ENCODE data around the gene AQP5. TPM values are rescaled to one million over a fixed set of nuclear protein-coding genes. Genes with fewer than 3 reads are reported as not detected.
"Not testable (repeated sequence)": the region's sequence is repeated elsewhere in the genome, so short reads cannot be mapped to it uniquely, and the experiment has no call there.

The AQP5 gene
- total RNA-seq, 1 donor from 2014 or later = 0.34 TPM

DNA sequence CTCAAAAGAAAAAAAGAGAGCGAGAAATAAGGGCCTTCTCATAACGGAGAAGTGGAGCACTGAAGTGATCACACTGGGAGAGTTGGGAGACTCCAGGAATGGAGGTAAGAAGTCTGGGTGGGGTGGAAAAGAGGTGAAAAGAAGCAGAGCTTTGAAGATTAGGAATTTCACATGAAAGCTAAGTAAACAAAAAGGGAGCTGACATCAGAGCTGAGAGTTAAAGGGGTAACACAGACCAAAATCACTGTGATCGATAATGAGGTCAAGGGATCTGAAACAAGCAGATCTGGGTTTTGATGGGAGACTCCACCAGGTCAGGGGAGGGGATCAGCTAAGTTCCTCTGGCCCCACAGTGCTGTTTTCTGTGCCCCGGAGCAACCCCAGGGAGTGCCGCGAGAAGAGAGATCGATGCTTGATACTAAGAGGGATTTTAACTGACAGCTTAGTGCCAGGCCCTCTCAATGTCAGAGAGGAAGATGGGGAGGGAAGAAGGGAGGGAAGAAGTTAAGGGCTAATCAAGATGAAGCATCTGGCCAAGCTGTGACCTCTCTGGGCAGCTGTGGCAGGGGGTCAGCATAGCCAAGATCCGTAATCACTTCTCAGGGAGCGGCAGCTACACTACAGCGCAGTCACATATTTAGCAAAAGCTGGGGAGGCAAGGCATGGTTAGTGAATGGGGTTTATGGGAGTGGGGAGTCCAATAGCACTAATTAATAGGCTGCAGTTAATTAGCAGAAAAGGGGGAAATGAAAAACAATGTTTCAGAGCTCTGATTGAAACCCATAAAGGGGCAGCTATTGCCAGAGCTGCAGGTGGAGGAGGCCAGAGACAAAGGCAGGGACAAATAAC is 19.1 kb downstream of the AQP5 start:
- no peak for DNase-seq (ENCODE audit: low spot score)

GRCh38 chr12:49982246-49983087 is 20.8 kb downstream of the AQP5 start:
- no peak for DNase-seq (ENCODE audit: low spot score)

- no peak for DNase-seq (ENCODE audit: low spot score)
Measured at GRCh38 chr12:49983892-49984291, 22.2 kb downstream of the AQP5 start.

GRCh38 chr12:49984476-49985359 is 23.0 kb downstream of the AQP5 start:
- no peak for DNase-seq (ENCODE audit: low spot score)

DNA sequence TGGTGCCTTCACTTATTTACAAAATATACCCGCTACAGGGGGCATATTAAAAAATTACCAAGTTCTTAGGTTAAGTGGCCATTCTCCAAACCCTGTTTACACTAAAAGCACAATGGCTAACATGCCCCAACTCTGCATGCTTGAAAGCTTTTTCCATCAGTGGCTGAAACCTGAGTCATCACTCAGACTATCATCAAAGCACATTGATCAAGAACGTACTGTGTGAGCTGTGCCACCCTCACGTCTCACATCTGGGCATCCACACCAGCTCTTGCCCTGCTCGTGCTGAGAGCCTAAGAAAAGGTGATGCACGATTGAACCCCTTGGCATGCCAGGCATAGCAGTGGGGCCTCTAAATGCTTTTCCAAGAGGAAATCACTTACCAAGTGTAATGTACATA is 24.3 kb downstream of the AQP5 start:
- DNase-seq (ENCODE audit: low spot score) = no peak

GRCh38 chr12:49986476-49986875 is 24.8 kb downstream of the AQP5 start:
- DNase-seq (ENCODE audit: low spot score) = not testable (repeated sequence)

DNA sequence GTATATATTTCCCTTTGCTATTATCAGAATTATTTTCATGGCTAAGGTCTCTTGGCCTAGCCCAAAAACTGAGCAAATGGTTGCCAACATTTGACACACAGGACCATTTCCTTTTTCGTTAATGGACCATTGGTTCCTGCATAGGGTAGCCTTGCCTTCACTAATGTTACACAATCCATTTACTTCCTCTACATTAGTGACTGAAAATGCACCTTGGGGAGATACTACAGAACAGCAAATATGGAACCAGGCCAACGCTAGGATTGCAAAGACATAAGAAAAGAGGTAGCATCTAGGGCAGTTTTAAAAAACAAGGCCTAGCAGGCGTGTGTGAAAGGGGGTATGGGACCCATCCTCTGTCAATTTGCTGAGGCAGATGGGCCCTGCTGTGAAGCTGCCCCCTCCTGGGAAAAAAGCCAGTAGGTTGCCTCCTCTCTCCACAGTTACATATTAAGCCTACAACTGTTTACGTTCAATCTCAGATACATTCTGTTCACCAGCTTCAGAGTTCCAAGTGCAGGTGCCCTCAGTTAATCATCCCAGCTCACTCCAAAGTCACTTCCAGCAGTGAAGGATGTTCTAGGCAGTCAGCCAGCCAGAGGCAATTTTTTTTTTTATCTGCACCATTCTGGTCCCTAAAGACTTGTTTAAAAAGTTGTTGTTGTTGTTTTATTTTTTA is 26.1 kb downstream of the AQP5 start:
- no peak for DNase-seq (ENCODE audit: low spot score)

DNA sequence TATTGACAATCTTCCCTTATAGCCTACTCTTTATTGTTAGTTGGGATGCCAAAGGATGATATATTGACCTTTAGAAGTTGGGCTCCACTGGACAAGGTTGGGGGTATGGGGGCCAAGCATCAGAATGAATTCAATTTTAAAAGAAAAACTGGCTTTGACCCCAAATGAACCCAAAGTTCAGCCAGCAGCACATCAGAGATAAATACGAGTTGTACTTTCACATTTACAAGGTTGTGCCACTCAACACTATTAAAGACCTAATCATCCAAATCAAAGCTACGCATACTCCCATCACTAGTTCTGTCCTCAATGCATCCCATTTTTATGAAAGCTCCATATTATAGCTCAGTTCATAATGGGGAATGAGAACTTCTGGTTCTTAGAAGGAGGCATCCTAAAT is 27.7 kb downstream of the AQP5 start:
- not testable (repeated sequence) for DNase-seq (ENCODE audit: low spot score)

- no peak for DNase-seq (ENCODE audit: low spot score)
Measured at GRCh38 chr12:49990273-49990672, 28.6 kb downstream of the AQP5 start.

GRCh38 chr12:49998453-49998852 is 36.8 kb downstream of the AQP5 start:
- no peak for DNase-seq (ENCODE audit: low spot score)

DNA sequence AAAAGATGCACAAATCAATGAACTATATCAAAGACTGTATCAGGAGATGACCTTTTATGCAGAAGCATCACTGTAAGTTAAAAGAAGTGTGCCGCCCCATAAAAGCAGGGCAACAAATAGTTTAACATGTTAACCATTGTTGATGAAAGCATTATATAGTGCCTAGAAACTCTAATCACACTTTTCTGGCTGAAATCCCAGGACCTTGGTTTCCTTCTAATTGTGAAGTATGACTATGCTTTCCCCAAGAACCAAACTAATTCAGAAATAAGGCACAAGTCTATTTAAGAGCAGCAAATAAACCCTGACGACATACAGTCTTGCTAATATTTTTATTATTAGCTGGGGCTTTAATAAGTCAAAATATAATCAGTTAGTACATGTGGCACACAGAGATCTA is 41.9 kb downstream of the AQP5 start:
- DNase-seq (ENCODE audit: low spot score) = no peak

- DNase-seq (ENCODE audit: low spot score) = no peak
Measured at GRCh38 chr12:50004696-50005095, 43.0 kb downstream of the AQP5 start.

DNA sequence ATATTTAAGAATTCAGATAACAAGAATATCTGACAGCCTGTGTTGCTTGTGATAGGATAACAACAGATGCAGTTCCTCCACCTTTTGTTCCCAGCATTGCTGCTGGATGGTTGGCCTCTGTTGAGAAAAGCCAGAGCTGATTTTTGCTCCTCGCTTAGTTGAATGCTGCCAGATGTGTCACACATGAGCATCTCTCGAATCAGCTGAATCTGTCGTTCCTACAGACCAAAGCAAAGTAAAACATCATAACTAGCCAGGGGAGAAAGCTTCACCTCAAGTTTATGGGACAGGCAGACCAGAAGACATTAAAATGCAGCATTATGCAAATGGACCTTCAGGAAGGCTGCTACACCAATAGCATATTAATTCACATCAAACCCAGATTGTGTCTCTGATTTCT is 43.5 kb downstream of the AQP5 start:
- no peak for DNase-seq (ENCODE audit: low spot score)

- DNase-seq (ENCODE audit: low spot score) = no peak
Measured at GRCh38 chr12:50006280-50006679, 44.6 kb downstream of the AQP5 start.

DNA sequence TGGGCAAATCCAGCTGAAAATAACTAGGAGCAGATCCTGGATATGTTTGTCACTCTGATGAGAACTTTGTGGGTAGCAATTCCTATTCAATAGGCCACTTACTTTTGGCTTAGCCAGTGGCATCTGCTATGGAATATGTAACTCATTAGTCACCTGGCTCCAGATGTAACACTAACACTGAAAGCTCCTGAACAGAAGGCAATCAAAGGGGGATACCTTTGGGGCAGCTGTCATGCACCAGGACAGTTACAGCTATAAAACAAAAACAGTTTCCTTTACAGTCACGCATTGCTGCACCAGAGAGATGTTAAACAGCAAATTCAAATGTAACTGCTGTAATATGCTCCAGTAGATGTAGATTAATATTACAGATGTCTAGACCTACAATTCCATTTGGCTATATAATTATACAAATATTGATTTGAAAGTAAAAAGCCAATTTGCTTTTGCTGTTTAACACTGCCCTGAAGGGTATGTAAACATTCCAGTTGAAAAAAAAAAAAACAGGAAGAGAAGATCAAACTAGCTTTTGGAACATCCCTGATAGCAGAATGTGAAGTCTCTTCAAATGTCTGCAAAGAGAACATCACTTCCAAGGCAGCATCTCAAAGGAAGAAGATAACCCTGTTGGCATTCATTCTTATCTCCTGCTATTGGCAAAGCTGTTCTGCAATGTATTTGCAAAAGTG is 45.2 kb downstream of the AQP5 start:
- DNase-seq (ENCODE audit: low spot score) = no peak

DNA sequence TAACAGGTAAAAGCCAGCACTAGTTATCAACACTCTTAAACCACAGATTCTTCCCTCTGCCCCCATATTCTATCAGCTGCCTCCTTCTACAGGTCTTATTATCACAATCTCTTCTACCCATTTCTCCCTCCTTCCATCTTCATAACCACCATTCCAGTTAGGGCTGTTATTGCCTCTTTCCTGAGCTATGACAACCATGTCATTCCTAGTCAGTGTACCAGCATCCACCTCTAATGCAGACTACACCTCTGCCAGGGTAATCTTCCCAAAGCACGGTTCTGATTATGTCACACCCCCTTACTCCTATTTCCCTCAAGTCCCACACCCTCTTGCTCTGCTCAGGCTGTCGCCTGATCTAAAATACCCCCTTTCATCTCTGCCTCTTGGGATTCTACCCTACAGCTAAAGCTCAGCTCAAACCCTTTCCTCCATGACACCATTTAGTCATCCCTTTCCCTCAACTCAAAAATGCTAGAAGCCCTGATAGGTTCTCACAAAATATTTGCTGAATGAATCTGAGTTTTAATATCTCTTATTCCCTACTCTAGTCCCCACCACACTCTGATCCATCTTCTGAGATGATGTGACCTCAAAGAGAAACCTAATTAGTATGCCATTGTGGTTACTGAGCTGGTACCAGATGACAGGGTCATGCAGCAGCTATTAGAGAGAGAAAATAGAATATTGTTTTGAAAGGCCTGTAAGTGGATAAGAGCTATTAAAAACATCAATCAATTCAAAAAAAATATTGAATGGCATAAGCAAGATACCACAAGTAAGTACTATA is 51.9 kb downstream of the AQP5 start:
- DNase-seq (ENCODE audit: low spot score) = no peak

- DNase-seq (ENCODE audit: low spot score) = no peak
Measured at GRCh38 chr12:50014342-50014741, 52.7 kb downstream of the AQP5 start.

All from ureter (tissue), 1 donor.